GM18517 (cell line): ENCODE data around the gene RAPGEFL1.
A peak's percentile ranks its signal among the peaks of the same experiment; 100 is the strongest.
"Not testable (repeated sequence)": the region's sequence is repeated elsewhere in the genome, so short reads cannot be mapped to it uniquely, and the experiment has no call there.

Source experiments
- ATAC-seq: cut with Tn5 transposase; IDR thresholded peaks from one replicate; pipeline ENCODE4 v1.9.1; 2021; ENCODE audit warnings: mild to moderate bottlenecking, moderate library complexity; ENCODE audit not compliant: unreplicated experiment

RAPGEFL1 gene

GRCh38 chr17:40177275-40177874, at the start of gene RAPGEFL1:
Gene RAPGEFL1, plus strand, starts transcription at chr17:40177470. Its CDS starts 392 bp downstream, at chr17:40177862.
- no peak for ATAC-seq

- ATAC-seq: no peak
Measured at GRCh38 chr17:40129498-40129897, 47.8 kb upstream of the RAPGEFL1 start.

DNA sequence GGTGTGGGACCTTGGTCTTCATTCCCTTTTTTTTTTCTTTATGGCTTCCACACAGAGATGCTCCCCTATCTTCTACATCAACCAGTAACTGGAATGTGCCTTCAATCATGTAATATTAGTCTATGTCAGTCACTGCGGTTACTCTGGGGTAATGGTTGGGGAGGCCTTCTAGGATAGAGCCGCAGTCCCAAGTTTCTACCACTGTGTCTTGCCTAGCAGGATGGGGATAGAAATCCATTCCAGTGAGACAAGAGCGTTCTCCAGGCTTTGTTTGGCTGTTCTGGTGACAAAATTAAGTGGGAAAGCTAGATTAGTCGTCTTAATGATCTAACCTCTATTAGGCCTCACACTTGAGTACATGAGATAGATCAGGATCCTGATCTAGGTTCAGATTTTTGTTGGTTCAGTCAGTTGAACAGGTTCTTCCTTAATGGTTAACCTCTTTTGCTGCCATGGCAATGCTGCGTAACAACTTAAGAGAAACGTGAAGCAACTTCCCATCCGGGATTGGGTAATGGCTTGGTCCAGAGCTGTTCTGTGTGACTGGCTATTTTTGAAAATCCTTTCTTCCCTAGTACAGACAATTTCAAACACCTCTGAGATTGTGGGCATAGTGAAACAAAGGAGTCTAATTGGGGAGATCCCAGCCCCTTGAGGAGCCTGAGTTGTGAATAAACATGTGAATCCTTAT, 46.8 kb upstream of the RAPGEFL1 start:
- ATAC-seq: no peak

DNA sequence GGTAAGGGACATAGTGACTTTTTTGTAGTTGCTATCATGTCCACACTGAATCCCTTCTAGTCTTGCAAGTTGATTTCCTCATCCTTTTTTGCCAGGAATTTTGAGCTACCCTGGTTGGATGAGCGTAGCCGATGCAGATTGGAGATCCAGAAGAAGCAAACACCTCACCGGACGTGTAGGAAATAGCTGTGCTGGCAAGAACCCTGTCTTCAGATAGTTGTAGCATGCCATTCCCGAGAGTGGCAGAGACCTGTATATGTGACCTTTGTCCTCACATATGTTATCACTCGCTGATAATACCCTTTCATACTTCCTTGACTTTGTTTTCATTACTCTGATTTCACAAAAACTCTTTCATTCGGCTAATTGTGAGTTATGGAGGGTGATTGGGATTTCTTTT, 43.1 kb upstream of the RAPGEFL1 start:
- no peak for ATAC-seq

- no peak for ATAC-seq
Measured at GRCh38 chr17:40135817-40136216, 41.5 kb upstream of the RAPGEFL1 start.

DNA sequence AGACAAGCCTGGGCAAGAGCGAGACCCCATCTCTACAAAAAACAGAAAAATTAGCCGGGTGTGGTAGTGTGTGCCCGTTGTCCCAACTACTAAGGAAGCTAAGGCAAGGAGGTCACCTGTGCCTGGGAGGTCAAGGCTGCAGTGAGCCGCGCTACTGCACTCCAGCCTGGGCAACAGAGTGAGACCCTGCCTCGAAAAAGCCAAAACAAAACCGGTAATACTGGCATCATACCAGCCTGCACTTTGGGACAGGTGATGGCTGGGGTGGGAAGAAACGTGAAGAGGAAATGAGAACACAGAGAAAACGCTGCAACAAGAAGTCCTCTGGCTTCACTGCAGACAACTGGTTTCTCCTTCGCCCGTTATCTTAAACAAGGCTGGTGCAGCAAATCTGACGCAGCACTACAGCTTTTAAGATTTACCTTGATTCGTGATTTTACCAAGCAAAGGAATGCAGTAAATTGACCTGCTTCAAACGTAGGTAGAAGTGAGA, 37.7 kb upstream of the RAPGEFL1 start:
- peak; percentile 25 for ATAC-seq

DNA sequence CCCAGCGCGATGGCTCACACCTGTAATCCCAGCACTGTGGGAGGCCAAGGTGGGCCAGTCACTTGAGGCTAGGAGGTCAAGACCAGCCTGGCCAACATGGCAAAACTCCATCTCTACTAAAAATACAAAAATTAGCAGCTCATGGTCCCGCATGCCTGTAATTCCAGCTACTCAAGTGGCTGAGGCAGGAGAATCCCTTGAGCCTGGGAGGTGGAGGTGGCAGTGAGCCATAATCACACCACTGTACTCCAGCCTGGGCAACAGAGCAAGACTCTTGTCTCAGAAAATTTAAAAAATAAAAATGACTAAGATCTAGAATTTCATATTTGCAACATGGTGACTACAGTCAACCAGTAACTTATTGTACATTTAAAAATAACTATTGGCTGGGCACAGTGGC, 34.1 kb upstream of the RAPGEFL1 start:
- not testable (repeated sequence) for ATAC-seq

- no peak for ATAC-seq
Measured at GRCh38 chr17:40145476-40145875, 31.8 kb upstream of the RAPGEFL1 start.

GRCh38 chr17:40148527-40148926, 28.7 kb upstream of the RAPGEFL1 start:
- ATAC-seq: no peak

DNA sequence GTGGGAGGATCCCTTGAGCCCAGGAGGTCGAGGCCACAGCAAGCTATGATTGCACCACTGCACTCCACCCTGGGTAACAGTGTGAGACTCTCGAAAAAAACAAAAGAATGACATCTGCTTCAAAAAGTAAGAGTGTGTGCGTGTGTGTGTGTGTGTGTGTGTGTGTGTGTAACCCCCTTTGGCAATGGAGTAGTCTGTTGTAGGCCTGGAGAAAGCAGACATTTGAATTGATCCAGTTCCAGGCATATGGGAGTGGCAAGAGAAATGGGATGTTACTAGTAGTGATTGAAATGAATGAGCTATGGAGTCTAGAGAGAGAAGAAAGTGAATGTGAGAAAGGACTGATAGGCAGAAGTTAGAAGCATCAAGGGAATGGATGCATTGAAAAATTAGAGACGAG, 27.0 kb upstream of the RAPGEFL1 start:
- ATAC-seq: no peak

DNA sequence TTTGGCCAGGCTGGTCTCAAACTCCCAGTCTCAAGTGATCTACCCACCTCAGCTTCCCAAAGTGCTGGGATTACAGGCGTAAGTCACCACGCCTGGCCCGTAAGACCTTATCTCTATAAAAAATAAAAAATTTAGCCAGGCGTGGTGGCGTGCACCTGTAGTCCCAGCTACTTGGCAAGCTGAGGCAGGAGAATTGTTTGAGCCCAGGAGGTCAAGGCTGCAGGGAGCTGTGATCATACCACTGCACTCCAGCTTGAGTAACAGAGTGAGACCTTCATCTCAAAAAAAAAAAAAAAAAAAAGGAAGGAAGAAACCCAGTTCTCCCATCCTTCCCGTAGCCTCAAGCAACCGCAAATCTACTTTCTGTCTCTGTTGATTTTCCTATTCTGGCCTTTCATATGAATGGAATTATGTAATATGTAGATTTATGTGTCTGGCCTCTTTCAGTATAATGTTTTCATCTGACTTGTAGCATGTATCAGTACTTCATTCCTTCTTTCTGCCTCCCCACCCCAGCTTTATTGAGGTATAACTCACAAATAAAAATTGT, 25.8 kb upstream of the RAPGEFL1 start:
- no peak for ATAC-seq

DNA sequence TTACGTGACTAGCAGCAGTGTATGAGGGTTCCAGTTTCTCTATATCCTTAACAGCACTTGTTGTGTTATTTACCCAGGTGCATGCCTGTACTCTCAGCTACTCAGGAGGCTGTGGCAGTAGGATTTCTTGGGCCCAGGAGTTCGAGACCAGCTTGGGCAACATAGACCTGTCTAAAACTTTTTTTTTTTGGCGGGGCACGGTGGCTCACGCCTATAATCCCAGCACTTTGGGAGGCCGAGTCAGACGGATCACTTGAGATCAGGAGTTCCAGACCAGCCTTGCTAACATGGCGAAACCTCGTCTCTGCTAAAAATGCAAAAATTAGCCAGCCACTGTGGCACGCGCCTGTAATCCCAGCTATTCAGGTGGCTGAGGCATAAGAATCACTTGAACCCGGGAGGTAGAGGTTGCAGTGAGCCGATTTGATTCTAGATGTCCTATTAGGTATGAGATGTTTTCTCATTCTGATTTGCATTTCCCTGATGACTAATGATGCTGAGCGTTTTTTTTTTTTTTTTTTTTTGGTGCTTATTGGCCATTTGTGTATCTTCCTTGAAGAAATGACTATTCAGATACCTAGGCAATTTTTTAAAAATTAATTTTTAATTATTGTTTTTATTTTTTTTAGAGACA, 23.6 kb upstream of the RAPGEFL1 start:
- ATAC-seq: no peak

DNA sequence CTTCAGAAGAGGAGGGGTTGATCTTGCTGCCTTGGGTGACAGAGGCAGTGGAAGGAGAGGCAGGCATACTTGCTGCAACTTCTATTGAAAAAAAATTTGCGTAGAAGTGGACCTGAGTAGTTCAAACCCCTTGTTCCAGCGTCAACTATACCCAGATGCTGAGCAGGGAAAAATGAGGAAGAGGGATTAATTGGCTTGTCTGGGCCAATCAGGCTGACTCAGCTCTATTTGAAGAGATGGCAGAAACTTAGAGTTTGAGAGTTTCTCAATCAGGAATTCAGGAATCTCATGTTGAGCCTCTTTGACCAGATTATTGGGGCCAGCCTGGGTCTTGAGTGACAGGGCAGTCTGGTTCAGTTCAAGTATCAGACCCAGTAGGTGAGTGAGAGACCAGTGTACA, 19.3 kb upstream of the RAPGEFL1 start:
- no peak for ATAC-seq

DNA sequence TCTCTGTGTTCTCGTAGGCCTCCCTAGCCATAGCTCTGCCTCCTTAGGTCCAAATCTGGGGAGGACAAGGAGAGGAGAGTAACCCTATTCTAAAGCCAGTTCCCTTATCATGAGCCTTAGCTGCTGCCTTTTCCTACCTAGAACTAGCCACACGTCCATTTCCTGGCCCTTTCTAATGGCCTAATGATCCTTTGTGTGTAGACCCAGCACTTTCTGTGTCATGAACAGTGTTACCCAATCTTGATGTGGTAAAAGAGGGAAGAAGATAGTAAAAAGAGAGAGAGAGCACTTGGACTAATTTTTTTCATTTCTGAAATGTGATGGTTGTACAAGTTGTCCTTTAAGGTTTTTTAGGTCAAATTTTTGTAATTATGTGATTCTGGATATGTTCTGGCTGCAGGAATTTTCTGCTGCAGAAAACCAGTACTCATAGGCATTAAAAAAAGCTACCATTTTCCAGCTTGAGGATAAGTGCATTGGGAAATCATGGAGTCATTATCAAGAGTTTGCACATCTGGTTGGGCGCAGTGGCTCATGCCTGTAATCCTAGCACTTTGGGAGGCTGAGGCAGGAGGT, 18.7 kb upstream of the RAPGEFL1 start:
- ATAC-seq: no peak

DNA sequence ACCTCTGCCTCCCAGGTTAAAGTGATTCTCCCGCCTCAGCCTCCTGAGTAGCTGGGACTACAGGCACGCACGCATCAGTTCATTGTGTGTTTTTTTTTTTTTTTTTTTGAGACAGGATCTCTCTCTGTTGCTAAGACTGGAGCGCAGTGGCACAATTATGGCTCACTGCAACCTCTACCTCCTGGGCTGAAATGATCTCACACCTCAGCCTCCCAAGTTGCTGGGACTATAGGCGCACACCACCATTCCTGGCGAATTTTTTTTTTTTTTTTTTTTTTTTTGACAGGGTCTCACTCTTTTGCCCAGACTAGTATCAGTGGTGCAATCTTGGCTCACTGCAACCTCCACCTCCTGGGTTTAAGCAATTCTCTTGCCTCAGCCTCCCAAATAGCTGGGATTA, 17.8 kb upstream of the RAPGEFL1 start:
- ATAC-seq: no peak

DNA sequence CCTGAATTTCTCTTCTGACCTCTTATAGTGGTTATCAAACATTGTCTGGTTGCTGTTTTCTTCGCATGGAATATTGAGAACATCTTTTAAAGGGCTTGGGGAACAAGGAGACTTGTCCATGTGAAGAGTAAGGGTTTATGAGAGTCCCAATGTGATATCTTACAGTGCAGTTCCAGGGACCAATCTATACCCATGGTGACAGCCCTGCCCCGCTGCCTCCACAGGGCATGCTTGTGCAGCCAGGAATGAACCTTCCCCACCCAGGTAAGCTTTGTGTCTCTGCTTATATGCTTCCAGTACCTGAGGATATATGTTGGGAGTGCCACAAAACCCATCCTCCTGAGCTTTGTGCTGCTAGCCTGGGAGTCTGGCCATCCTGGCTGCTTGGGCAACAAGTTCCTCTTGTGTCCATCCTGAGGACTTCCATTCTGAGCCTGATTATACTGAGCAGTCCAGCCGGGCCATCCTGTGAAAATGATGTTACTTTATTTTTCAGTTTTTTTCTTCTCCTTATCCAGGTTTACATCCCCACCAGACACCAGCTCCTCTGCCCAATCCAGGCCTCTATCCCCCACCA, 9.5 kb upstream of the RAPGEFL1 start:
- no peak for ATAC-seq

- no peak for ATAC-seq
Measured at GRCh38 chr17:40168262-40168832, 8.9 kb upstream of the RAPGEFL1 start.

GRCh38 chr17:40170325-40170724, 6.9 kb upstream of the RAPGEFL1 start:
- no peak for ATAC-seq

DNA sequence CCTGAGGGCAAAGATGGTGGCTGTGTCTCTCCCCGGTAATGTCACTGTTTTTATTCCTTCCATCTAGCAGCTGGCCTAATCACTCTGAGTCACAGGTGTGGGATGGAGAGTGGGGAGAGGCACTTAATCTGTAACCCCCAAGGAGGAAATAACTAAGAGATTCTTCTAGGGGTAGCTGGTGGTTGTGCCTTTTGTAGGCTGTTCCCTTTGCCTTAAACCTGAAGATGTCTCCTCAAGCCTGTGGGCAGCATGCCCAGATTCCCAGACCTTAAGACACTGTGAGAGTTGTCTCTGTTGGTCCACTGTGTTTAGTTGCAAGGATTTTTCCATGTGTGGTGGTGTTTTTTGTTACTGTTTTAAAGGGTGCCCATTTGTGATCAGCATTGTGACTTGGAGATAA, 5.5 kb upstream of the RAPGEFL1 start:
- no peak for ATAC-seq

- no peak for ATAC-seq
Measured at GRCh38 chr17:40173091-40173777, 4.0 kb upstream of the RAPGEFL1 start.
